PC-9 (cell line): ENCODE results near the gene PAK4. TPM values are rescaled to one million over a fixed set of nuclear protein-coding genes. Genes with fewer than 3 reads are reported as not detected.

ENCODE experiments used
- BruUV-seq: library from RNA; stranded (reverse); fragments of 400-500 nt; replicated peaks from 2 replicates; lab custom pipeline; 2021; lab: Mats Ljungman, UMichigan
- CTCF ChIA-PET: fragments of 300-600 bp; sonication (Branson Sonifier 250); formaldehyde crosslinking; loops from one replicate; lab custom pipeline; 2022; ENCODE audit warnings: antibody characterized with exemption; lab: Charles Lee
- POLR2A ChIA-PET: fragments of 300-600 bp; sonication (Branson Sonifier 250); formaldehyde crosslinking; loops from one replicate; lab custom pipeline; 2022; ENCODE audit warnings: antibody characterized with exemption; ENCODE audit not compliant: unreplicated experiment; lab: Charles Lee
- DNase-seq, 2 experiments: peaks; one replicate each; pipeline versions ENCODE4 v3.0.0 to v3.0.0-alpha.2; 2015 to 2022; ENCODE audit warnings: mixed read lengths in 1 of 2
- H2AFZ ChIP-seq: fragments of 200-600 bp; sonication (generic); 2 replicates; pipeline ENCODE4 v1.8.1; 2017; ENCODE audit warnings: antibody characterized with exemption
- H3F3A ChIP-seq: fragments of 200-600 bp; sonication (generic); 2 replicates; pipeline ENCODE4 v1.8.1; 2017; ENCODE audit warnings: antibody characterized with exemption, mild to moderate bottlenecking, low read depth; ENCODE audit not compliant: insufficient read depth
- H3K27ac ChIP-seq: fragments of 200-600 bp; sonication (generic); 2 replicates; pipeline ENCODE4 v1.6.1; 2016; ENCODE audit warnings: mixed run types
- H3K27me3 ChIP-seq: fragments of 200-600 bp; sonication (generic); 2 replicates; pipeline ENCODE4 v1.6.1; 2016; ENCODE audit warnings: low read depth, mixed run types; ENCODE audit not compliant: insufficient read depth
- H3K36me3 ChIP-seq: fragments of 200-600 bp; sonication (generic); 2 replicates; pipeline ENCODE4 v1.6.1; 2016; ENCODE audit warnings: low read depth, mixed run types
- H3K4me1 ChIP-seq: fragments of 200-600 bp; sonication (generic); replicated peaks from 2 replicates; pipeline ENCODE4 v1.6.1; 2016; ENCODE audit warnings: mixed run types; ENCODE audit not compliant: insufficient read depth
- H3K4me2 ChIP-seq: fragments of 200-600 bp; sonication (generic); 2 replicates; pipeline ENCODE4 v1.6.1; 2017; ENCODE audit warnings: mixed run types
- H3K4me3 ChIP-seq: fragments of 200-600 bp; sonication (generic); 2 replicates; pipeline ENCODE4 v1.6.1; 2016; ENCODE audit warnings: mixed run types
- H3K79me2 ChIP-seq: fragments of 200-600 bp; sonication (generic); 2 replicates; pipeline ENCODE4 v1.6.1; 2017; ENCODE audit warnings: low read depth, mixed run types
- H3K9me2 ChIP-seq: fragments of 200-600 bp; sonication (generic); 2 replicates; pipeline ENCODE4 v1.8.1; 2017; ENCODE audit warnings: mild to moderate bottlenecking; ENCODE audit not compliant: insufficient read depth
- H3K9me3 ChIP-seq: fragments of 200-600 bp; sonication (generic); 2 replicates; pipeline ENCODE4 v1.8.1; 2016; ENCODE audit warnings: low read depth; ENCODE audit not compliant: insufficient read depth
- H4K20me1 ChIP-seq: fragments of 200-600 bp; sonication (generic); 2 replicates; pipeline ENCODE4 v1.8.1; 2017; ENCODE audit not compliant: insufficient read depth
- EZH2 ChIP-seq: fragments of 200-600 bp; sonication (generic); IDR thresholded peaks from 2 replicates; pipeline ENCODE4 v1.8.0; 2017; ENCODE audit warnings: antibody characterized with exemption, low read depth
- intact Hi-C: fragments of 100-400 bp; cut with micrococcal nuclease; formaldehyde crosslinking; loops from one replicate; pipeline ENCODE4 v1.10.0; 2022; ENCODE audit not compliant: unreplicated experiment
- total RNA-seq: library from RNA; stranded (reverse); gene quantifications from 2 replicates; pipeline ENCODE4 v1.2.3, GENCODE V29; 2021
- TF ChIP-seq, protein P1 (sequence below): fragments of 200-600 bp; sonication (generic); conservative IDR thresholded peaks from 2 replicates; pipeline ENCODE4 v1.6.1; 2017; ENCODE audit warnings: mixed run types, antibody characterized with exemption, mild to moderate bottlenecking, moderate library complexity

Gene PAK4
- total RNA-seq, 1 experiment from 2014 or later = 77.8 TPM

DNA sequence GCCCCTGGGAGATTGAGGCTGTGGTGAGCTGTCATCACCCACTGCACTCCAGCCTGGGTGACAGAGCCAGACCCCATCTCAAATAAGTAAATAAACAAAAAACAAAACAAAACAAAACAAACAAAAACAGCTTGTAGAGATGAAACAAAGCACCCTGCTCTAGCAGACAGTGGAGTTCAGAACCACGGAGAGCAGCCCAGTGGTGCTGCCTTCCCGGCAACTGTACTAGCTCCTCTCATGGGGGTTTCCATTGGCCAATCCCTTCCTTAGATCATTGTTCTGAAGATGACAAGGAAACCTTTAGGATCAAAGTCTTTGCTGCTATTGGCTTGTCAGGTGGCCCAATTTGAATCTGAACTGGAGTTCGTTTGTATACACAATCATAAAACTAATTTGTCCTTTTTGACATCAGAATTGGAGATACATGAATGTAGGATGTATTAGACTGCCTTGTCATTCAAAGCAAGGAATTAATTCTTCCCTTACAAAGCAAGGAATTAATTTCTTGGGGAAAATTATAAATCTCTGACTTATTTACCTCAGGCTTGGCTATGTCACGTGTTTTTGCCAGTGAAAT lies 98.2 kb downstream of the PAK4 start:
- CTCF ChIA-PET = interaction anchor here (0.6 kb wide), 1 partner anchor 699 kb away, joined by 3 read pairs; no protein-coding TSS in a partner anchor
- H3K36me3 ChIP-seq = no peaks in the 10 kb centered on the region
- POLR2A ChIA-PET = interaction anchor here (0.6 kb wide), 1 partner anchor 14 kb away, joined by 6 read pairs; no protein-coding TSS in a partner anchor

DNA sequence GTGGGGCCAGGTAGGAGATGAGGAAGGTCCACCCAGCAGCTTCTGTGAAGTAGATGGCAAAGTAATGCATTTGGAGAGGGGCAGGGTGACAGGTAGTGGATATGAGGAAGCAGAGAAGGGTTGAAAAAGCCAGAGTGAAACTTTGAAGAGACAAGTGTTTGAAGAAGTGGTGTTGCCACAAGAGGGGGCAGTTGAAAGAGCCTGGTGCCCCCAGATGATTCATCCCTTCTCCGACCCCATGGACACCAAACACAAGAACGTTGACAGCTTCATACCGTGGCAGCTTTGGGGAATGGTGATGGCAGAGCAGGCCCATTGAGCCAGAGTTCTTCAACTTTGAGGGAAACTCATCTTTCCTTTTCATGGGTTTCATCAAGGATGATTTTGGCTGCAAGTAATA lies 99.3 kb downstream of the PAK4 start:
- H3K9me2 ChIP-seq = no peaks in the 10 kb centered on the region
- BruUV-seq = no TSS peak

More for the DNA sequence above, 98.2 kb downstream of the PAK4 start:
- H4K20me1 ChIP-seq = no peaks in the 10 kb centered on the region
- no TSS peak for BruUV-seq
- H3K79me2 ChIP-seq = no peaks in the 10 kb centered on the region
- TF ChIP-seq, protein P1, sequence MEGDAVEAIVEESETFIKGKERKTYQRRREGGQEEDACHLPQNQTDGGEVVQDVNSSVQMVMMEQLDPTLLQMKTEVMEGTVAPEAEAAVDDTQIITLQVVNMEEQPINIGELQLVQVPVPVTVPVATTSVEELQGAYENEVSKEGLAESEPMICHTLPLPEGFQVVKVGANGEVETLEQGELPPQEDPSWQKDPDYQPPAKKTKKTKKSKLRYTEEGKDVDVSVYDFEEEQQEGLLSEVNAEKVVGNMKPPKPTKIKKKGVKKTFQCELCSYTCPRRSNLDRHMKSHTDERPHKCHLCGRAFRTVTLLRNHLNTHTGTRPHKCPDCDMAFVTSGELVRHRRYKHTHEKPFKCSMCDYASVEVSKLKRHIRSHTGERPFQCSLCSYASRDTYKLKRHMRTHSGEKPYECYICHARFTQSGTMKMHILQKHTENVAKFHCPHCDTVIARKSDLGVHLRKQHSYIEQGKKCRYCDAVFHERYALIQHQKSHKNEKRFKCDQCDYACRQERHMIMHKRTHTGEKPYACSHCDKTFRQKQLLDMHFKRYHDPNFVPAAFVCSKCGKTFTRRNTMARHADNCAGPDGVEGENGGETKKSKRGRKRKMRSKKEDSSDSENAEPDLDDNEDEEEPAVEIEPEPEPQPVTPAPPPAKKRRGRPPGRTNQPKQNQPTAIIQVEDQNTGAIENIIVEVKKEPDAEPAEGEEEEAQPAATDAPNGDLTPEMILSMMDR = no peak
- TF ChIP-seq EZH2 = no peak
- no peak overlapping the region for H3K4me2 ChIP-seq
- no peaks in the 10 kb centered on the region for H3K4me1 ChIP-seq
- H3K4me3 ChIP-seq = no peak overlapping the region
- no peaks in the 10 kb centered on the region for H3K9me2 ChIP-seq
- intact Hi-C loops = no loop called here
- no peak overlapping the region for H2AFZ ChIP-seq
- peak in 1 of 2 experiments; percentile 23 for DNase-seq
- no peak overlapping the region for H3K27ac ChIP-seq
- H3K9me3 ChIP-seq = no peaks in the 10 kb centered on the region
- no peaks in the 10 kb centered on the region for H3K27me3 ChIP-seq
- H3F3A ChIP-seq = no peaks in the 10 kb centered on the region

More for the DNA sequence above, 99.3 kb downstream of the PAK4 start:
- DNase-seq = no peak
- no peaks in the 10 kb centered on the region for H3K9me3 ChIP-seq
- no peaks in the 10 kb centered on the region for H3K36me3 ChIP-seq
- H4K20me1 ChIP-seq = no peaks in the 10 kb centered on the region
- TF ChIP-seq, protein P1 = no peak
- TF ChIP-seq EZH2 = no peak
- no peaks in the 10 kb centered on the region for H3F3A ChIP-seq
- H3K4me2 ChIP-seq = no peak overlapping the region
- H3K4me1 ChIP-seq = no peaks in the 10 kb centered on the region
- ChIA-PET CTCF (no interaction called here), POLR2A (no interaction called here)
- no peak overlapping the region for H3K4me3 ChIP-seq
- no peaks in the 10 kb centered on the region for H3K79me2 ChIP-seq
- H2AFZ ChIP-seq = no peak overlapping the region
- H3K27ac ChIP-seq = no peak overlapping the region
- H3K27me3 ChIP-seq = no peaks in the 10 kb centered on the region
- intact Hi-C loops = no loop called here

Other genes with a start within 250 kb of the PAK4 start
- 10.3 and 14.6 TPM in 2 replicates for gene RINL, start 247.5 kb upstream of the PAK4 start, total RNA-seq
- 29.6 and 32.9 TPM in 2 replicates for gene SIRT2, start 226.2 kb upstream of the PAK4 start, total RNA-seq
- gene NFKBIB, start 225.8 kb upstream of the PAK4 start, total RNA-seq = 18.8 and 21.6 TPM in 2 replicates
- 1.8 and 2.1 TPM in 2 replicates for gene CCER2, start 213.6 kb upstream of the PAK4 start, total RNA-seq
- 33.7 and 34.9 TPM in 2 replicates for gene SARS2, start 195.0 kb upstream of the PAK4 start, total RNA-seq
- gene MRPS12, start 194.8 kb upstream of the PAK4 start, total RNA-seq = 77.6 and 84.8 TPM in 2 replicates
- gene FBXO17, start 150.0 kb upstream of the PAK4 start, total RNA-seq = 8.1 and 11.1 TPM in 2 replicates
- gene FBXO27, start 93.2 kb upstream of the PAK4 start, total RNA-seq = 48.5 and 88.9 TPM in 2 replicates
- 3.8 and 5.4 TPM in 2 replicates for gene ACP7, start 41.4 kb upstream of the PAK4 start, total RNA-seq
- 22.7 and 23.2 TPM in 2 replicates for gene NCCRP1, start 71.2 kb downstream of the PAK4 start, total RNA-seq
- gene SYCN, start 78.5 kb downstream of the PAK4 start, total RNA-seq = not detected in 2 replicates
- not detected in 2 replicates for gene IFNL3, start 119.2 kb downstream of the PAK4 start, total RNA-seq
- not detected in 2 replicates for gene IFNL4, start 123.1 kb downstream of the PAK4 start, total RNA-seq
- gene IFNL2, start 142.6 kb downstream of the PAK4 start, total RNA-seq = not detected in 2 replicates
- gene IFNL1, start 170.6 kb downstream of the PAK4 start, total RNA-seq = not detected in 2 replicates
- gene LRFN1, start 195.1 kb downstream of the PAK4 start, total RNA-seq = 2.3 and 4.0 TPM in 2 replicates
- gene GMFG, start 210.3 kb downstream of the PAK4 start, total RNA-seq = 0.78 TPM in 1 of 2 replicates, not detected in the other
- 152 and 163 TPM in 2 replicates for gene SAMD4B, start 216.6 kb downstream of the PAK4 start, total RNA-seq